GM12873 (cell line): Measurements from ENCODE around the gene FTCD.

Source experiments
- CTCF ChIP-seq: IDR thresholded peaks from 2 replicates; pipeline ENCODE4 v1.5.1; 2012; ENCODE audit warnings: low read depth, mild to moderate bottlenecking, moderate library complexity, low read length, control low read depth; ENCODE audit not compliant: insufficient read depth; ENCODE audit errors: missing control alignments

The FTCD gene

GRCh38 chr21:46116189-46116775, 39.1 kb downstream of the FTCD start:
- TF ChIP-seq CTCF = no peak

GRCh38 chr21:46115441-46116188, 39.8 kb downstream of the FTCD start:
- TF ChIP-seq CTCF = no peak

- TF ChIP-seq CTCF = no peak
Measured at GRCh38 chr21:46114963-46115362, 40.4 kb downstream of the FTCD start.

GRCh38 chr21:46113497-46114176, 41.7 kb downstream of the FTCD start:
- TF ChIP-seq CTCF = no peak

- TF ChIP-seq CTCF = no peak
Measured at GRCh38 chr21:46112725-46113215, 42.6 kb downstream of the FTCD start.

- TF ChIP-seq CTCF = no peak
Measured at GRCh38 chr21:46111857-46112724, 43.3 kb downstream of the FTCD start.
